Putamen (tissue), 1 donor: ENCODE measurements around the gene ELAVL1.

Experiments used
- DNase-seq: peaks from one replicate; pipeline ENCODE4 v3.0.0-alpha.2; 2016; ENCODE audit warnings: low spot score

The ELAVL1 gene

GRCh38 chr19:7910321-7911161 lies 94.9 kb downstream of the ELAVL1 start:
- no peak for DNase-seq

- no peak for DNase-seq
These were observed 95.9 kb downstream of the ELAVL1 start for GRCh38 chr19:7909471-7910067.

- DNase-seq: no peak
These were observed 96.5 kb downstream of the ELAVL1 start for GRCh38 chr19:7908742-7909461.
